Kidney (tissue), 14 donors: ENCODE data around the gene PBX2. TPM values are rescaled to one million over a fixed set of nuclear protein-coding genes. Genes with fewer than 3 reads are reported as not detected.
"Not testable (repeated sequence)": the region's sequence is repeated elsewhere in the genome, so short reads cannot be mapped to it uniquely, and the experiment has no call there.

Experiments used
- DNase-seq, 5 donors: peaks; one replicate each; pipeline ENCODE4 v3.0.0-alpha.2; 2013 to 2020
- FAIRE-seq: peaks from 2 replicates; lab custom pipeline; 2012; peaks lifted over from hg19 to GRCh38; lab: Jason Lieb, UNC
- H3K27ac ChIP-seq, 2 donors: one replicate each; pipeline ENCODE4 v1.7.0; 2013; ENCODE audit warnings: low read depth in 2 of 2, low read length in 2 of 2, inconsistent platforms in 1 of 2
- H3K27me3 ChIP-seq: one replicate; pipeline ENCODE4 v1.7.1; 2013; ENCODE audit warnings: low read length, inconsistent platforms; ENCODE audit not compliant: control insufficient read depth, insufficient read depth
- H3K36me3 ChIP-seq, 3 donors: one replicate each; pipeline versions ENCODE4 v1.7.0 to v1.7.1; 2013; ENCODE audit warnings: low read length in 3 of 3, control low read depth in 1 of 3, inconsistent platforms in 1 of 3; ENCODE audit not compliant: insufficient read depth in 3 of 3, control insufficient read depth in 2 of 3
- H3K4me1 ChIP-seq, 3 donors: one replicate each; pipeline versions ENCODE4 v1.7.0 to v1.7.1; 2013; ENCODE audit warnings: low read length in 3 of 3, inconsistent platforms in 1 of 3, low read depth in 1 of 3; ENCODE audit not compliant: control insufficient read depth in 2 of 3, insufficient read depth in 2 of 3
- H3K4me3 ChIP-seq, 3 donors: one replicate each; pipeline versions ENCODE4 v1.7.0 to v1.8.1; 2013; ENCODE audit warnings: low read length in 3 of 3, control low read depth in 1 of 3, inconsistent platforms in 1 of 3
- H3K9ac ChIP-seq, 3 donors: one replicate each; pipeline versions ENCODE4 v1.7.0 to v1.7.1; 2013; ENCODE audit warnings: low read length in 3 of 3, control low read depth in 1 of 3, inconsistent platforms in 1 of 3
- H3K9me3 ChIP-seq, 3 donors: one replicate each; pipeline versions ENCODE4 v1.7.0 to v1.7.1; 2013; ENCODE audit warnings: low read length in 3 of 3, control low read depth in 1 of 3, inconsistent platforms in 1 of 3; ENCODE audit not compliant: control insufficient read depth in 2 of 3, insufficient read depth in 1 of 3
- intact Hi-C: fragments of 100-400 bp; cut with DNase I; formaldehyde crosslinking; loops from one replicate; pipeline ENCODE4 v1.11.1; 2022
- polyA plus RNA-seq: library from polyadenylated mRNA; stranded (reverse); fragments of 350-450 nt; fragmentation: Illumina TruSeq; extraction: RNeasy Lipid Tissue Mini Kit (QIAGEN cat#74804); gene quantifications from one replicate; pipeline ENCODE4 v1.2.3, GENCODE V29; 2014; ENCODE audit warnings: low read depth, low replicate concordance; ENCODE audit not compliant: insufficient read depth
- total RNA-seq: library from RNA; stranded (reverse); fragmentation: NEBNext Ultra II Directional; extraction: Animal tissue kit (Norgen Biotek cat#: 25700); gene quantifications from one replicate; pipeline ENCODE4 v1.2.1, GENCODE V29; 2021
- TF ChIP-seq, protein P1 (sequence below): IDR thresholded peaks from 3 replicates; pipeline ENCODE4 v1.5.1; 2012; ENCODE audit warnings: mild to moderate bottlenecking, moderate library complexity, borderline replicate concordance; ENCODE audit not compliant: insufficient read depth; ENCODE audit errors: extremely low read depth
- donor health status: control.
- donor health status: control.
- donor health status: control.
- donor health status: control.
- donor health status: control.
- donor health status: DM: yes; HTN: yes; CAD: no.
- donor health status: Normal renal cell carcinoma (clear cell type).

The PBX2 gene
- total and polyA plus RNA-seq, 2 donors from 2014 or later: 34.6 to 87.3 TPM

DNA sequence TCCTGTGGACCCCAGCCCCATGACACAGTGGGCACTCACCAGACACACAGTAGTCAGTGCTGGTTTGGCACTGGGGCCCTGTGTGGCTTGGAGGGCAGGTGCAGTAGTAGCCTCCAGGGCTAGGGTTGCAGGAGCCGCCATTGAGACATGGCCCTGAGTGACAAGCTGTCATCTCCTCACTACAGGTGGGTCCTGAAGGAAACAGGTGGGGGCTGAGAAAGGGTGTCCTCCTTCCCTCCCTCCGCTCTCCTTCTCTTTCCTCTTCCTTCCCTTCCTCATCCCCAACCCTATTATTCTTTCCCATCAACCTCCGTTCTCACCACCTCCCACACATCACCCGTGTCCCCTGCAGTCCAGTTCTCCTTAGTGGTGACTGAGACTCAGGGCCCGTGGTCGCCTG lies 23.6 kb upstream of the PBX2 start:
- H3K9ac ChIP-seq: no peak overlapping the region
- H3K27me3 ChIP-seq: no peaks in the 10 kb centered on the region
- H3K27ac ChIP-seq: no peak overlapping the region
- TF ChIP-seq, protein P1, sequence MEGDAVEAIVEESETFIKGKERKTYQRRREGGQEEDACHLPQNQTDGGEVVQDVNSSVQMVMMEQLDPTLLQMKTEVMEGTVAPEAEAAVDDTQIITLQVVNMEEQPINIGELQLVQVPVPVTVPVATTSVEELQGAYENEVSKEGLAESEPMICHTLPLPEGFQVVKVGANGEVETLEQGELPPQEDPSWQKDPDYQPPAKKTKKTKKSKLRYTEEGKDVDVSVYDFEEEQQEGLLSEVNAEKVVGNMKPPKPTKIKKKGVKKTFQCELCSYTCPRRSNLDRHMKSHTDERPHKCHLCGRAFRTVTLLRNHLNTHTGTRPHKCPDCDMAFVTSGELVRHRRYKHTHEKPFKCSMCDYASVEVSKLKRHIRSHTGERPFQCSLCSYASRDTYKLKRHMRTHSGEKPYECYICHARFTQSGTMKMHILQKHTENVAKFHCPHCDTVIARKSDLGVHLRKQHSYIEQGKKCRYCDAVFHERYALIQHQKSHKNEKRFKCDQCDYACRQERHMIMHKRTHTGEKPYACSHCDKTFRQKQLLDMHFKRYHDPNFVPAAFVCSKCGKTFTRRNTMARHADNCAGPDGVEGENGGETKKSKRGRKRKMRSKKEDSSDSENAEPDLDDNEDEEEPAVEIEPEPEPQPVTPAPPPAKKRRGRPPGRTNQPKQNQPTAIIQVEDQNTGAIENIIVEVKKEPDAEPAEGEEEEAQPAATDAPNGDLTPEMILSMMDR: no peak
- DNase-seq (no peak), FAIRE-seq (no peak)
- no peaks in the 10 kb centered on the region for H3K36me3 ChIP-seq
- no peaks in the 10 kb centered on the region for H3K9me3 ChIP-seq
- H3K4me1 ChIP-seq: no peaks in the 10 kb centered on the region
- no peak overlapping the region for H3K4me3 ChIP-seq
- intact Hi-C loops: no loop called here

DNA sequence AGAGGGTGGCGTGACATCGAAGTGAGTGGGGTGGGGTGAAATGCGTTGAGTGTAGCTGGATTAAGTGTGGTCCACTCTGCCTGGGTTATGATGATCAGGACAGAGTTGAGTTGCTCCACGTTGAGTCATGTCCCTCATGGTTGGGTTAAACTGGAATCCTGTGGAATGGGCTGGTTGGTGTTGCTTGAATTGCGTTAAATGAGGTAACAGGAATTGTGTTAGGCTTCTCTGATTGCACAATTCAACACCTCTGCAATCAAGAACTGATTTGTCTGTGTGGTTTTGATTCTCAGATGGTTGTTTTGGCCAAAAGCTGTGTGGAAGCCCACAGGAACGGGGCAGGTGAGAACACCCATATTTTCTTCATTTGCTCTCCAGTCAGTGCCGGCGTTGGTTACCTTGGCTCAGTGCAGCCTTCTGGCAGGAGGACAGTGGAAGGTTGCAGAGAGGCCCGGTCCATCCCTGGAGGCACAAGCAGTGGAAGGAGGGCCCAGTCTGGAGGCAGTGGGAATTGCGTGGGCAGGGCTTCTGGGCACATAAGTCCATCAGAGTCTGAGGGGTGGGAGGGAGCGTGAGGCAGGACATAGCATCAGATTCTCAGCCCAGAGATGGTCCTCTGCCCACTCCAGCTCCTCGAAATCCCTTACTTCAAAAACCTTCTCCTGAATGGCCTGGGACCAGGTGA lies 22.2 kb upstream of the PBX2 start:
- FAIRE-seq (no peak), DNase-seq (no peak)
- Histone ChIP-seq H3K9ac (no peak overlapping the region), H3K27me3 (no peaks in the 10 kb centered on the region), H3K9me3 (no peaks in the 10 kb centered on the region), H3K27ac (no peak overlapping the region), H3K4me1 (no peaks in the 10 kb centered on the region), H3K36me3 (no peaks in the 10 kb centered on the region), H3K4me3 (no peak overlapping the region)
- intact Hi-C loops: no loop called here
- TF ChIP-seq, protein P1: no peak

DNA sequence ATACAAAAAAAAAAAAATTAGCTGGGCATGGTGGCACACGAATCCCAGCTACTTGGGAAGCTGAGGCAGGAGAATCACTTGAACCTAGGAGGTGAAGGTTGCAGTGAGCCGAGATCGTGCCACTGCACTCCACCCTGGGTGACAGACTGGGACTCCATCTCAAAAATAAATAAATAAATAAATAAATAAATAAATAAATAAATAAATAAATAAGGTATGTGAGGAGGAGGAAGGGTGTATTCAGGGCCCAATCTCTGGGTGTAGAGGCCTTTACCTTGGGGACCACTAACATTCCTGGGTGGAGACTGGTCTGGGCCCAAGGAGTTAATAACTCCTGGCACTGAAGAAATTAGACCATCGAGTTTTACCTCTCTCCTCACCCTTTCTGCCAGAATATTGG lies 21.4 kb upstream of the PBX2 start:
- FAIRE-seq, H3K27me3 ChIP-seq, intact Hi-C loops, H3K4me3 ChIP-seq, H3K9ac ChIP-seq, H3K36me3 ChIP-seq, H3K27ac ChIP-seq, H3K9me3 ChIP-seq, H3K4me1 ChIP-seq, DNase-seq: not testable (repeated sequence)

DNA sequence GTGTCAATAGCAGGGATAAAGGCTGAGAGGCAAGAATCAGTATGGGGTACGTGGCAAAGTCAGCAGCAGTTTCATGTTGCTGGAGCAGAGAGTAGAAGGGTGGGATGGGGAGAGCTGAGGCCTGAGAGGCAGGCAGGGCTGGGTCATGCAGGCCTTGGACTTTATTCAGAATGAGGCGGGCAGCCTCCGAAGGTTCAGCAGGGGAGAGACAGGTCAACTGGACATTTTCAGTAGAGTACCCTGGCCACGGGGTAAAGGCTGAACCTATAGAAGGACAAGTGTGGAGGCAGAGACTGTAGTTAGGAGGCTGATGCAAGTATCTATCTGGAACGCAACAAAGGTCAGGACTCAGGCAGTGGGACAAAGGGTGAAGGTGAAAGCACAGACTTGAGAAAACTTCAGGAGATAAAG lies 20.2 kb upstream of the PBX2 start:
- H3K27me3 ChIP-seq: no peaks in the 10 kb centered on the region
- H3K4me3 ChIP-seq: no peak overlapping the region
- DNase-seq (no peak), FAIRE-seq (no peak)
- H3K9me3 ChIP-seq: no peaks in the 10 kb centered on the region
- no peaks in the 10 kb centered on the region for H3K4me1 ChIP-seq
- no peak overlapping the region for H3K9ac ChIP-seq
- H3K27ac ChIP-seq: no peak overlapping the region
- intact Hi-C loops: no loop called here
- TF ChIP-seq, protein P1: no peak
- H3K36me3 ChIP-seq: no peaks in the 10 kb centered on the region
